Muscle of arm (tissue), 12 donors: ENCODE results near the gene CDH4. TPM values are rescaled to one million over a fixed set of nuclear protein-coding genes. Genes with fewer than 3 reads are reported as not detected.

ENCODE experiments used
- DNase-seq: peaks from one replicate; pipeline ENCODE4 v3.0.0-alpha.2; 2013
- polyA plus RNA-seq, 12 donors: library from polyadenylated mRNA; unstranded; fragments of 120-200 nt; gene quantifications; one replicate each; pipeline ENCODE4 v1.2.1, GENCODE V29; 2013; ENCODE audit not compliant: insufficient read length in 12 of 12

The CDH4 gene
- polyA plus RNA-seq, 12 donors = 0.79 to 1.4 (median 1.0) TPM; not detected in 2

DNA sequence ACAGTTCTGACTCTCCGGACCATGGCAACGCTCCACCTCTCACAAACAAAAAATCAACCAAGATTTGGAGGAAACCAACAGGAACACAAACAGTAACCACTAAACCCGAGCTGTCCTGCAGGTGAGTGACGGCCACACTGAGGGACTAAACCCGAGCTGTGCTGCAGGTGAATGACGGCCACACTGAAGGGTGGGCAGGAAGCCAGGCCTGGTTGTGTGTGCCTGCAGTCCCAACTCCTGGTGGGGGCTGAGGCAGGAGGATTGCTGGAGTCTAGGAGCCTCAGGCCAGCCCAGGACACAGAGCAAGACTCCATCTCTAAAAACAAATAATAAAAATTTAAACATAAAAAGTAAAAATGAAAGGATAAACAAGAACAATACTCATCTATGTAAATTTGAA lies 733.0 kb downstream of the CDH4 start:
- no peak for DNase-seq

DNA sequence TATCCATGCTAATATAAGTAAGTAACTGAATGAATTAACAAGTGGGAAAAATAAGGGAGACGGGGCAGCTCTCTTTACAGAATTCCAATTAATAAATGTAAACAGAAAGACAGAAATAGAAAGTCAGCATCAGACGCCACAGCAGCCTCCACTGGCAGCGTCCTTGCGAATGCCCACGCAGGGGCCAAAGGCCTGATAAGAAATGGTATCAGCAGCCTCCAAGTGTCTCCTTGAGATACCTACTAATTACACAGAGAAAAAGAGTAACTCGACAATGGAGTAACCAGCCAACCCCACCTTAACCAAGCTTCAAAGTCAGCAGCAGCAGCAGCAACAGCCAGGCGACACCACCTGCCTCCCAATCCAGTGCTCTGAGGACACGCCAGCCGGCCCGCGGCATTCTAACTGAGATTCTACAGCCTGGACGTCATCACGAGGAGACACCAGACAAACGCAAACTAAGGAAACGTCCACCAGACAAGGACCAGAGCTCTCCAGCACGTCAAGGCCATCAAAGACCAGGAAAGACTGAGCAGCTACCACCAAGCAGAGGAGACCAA lies 734.8 kb downstream of the CDH4 start:
- DNase-seq = no peak

DNA sequence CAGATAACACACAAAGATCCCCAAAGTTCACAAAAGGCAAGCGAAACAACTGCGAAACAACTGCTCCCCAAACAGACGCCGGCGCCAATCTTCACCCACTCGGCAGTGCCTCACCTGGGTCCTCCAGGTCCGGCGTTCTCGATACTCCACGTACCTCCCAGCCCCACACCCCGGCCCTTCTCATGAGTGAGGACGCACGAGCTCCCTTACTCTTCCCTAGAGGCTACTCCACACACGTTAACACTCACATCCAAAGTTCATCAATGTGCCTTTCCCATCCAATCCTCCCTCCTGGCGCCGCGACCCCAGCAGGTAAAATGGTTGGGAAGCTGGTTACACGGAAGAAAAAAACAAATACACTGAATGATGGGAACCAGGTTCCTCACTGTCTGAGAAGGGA lies 736.6 kb downstream of the CDH4 start:
- DNase-seq = no peak

DNA sequence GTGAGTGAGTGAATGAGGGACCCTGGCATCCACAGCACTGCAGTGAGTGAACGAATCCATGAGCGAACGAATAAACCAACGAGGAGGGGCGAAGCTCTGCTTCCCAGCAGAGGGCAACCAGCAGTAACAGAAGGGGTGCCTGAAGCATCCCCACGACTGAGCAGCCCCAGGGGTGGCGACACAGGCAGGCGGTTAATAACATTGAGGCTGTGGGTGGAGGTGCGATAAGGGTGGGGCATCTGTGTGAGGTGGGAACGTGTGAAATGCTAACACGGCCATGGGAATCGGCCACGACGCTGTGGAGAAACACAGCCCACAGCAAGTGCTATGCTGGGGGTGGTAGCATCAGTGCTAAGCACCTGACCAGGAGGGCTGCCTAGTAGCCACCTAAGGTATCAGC lies 737.7 kb downstream of the CDH4 start:
- no peak for DNase-seq
